Coronary artery (tissue), 2 donors: ENCODE results near the gene YPEL3.

ENCODE experiments used
- DNase-seq: peaks from one replicate; pipeline ENCODE4 v3.0.0-alpha.2; 2017; ENCODE audit warnings: low spot score
- H3K27ac ChIP-seq, 2 donors: fragments of 200-600 bp; sonication (generic); one replicate each; pipeline ENCODE4 v1.5.1; 2016 to 2019
- H3K4me3 ChIP-seq: fragments of 200-600 bp; sonication (generic); 2 replicates; pipeline ENCODE4 v1.5.1; 2016; ENCODE audit warnings: mild to moderate bottlenecking, moderate library complexity
- TF ChIP-seq, protein P1 (sequence below): fragments of 200-600 bp; sonication (generic); IDR thresholded peaks from one replicate; pipeline ENCODE4 v1.5.1; 2019; ENCODE audit warnings: antibody characterized with exemption

YPEL3 gene

DNA sequence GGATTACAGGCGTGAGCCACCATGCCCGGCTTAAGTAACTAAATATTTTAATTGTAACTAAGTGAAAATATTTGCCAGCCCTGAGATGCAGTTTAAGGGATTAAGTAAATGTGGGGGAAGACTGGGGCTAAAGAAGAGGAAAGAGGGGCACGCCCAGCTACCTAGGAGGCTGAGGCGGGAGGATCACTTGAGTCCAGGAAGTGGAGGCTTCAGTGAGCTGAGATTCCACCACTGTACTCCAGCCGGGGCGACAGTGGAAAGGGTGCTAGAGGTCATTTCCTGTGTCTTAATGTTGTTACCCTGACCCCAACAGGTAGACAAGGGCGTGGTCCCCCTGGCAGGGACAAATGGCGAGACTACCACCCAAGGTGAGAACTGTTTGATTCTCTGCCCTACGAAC is 27.7 kb downstream of the YPEL3 start:
- no peak for DNase-seq
- TF ChIP-seq, protein P1, sequence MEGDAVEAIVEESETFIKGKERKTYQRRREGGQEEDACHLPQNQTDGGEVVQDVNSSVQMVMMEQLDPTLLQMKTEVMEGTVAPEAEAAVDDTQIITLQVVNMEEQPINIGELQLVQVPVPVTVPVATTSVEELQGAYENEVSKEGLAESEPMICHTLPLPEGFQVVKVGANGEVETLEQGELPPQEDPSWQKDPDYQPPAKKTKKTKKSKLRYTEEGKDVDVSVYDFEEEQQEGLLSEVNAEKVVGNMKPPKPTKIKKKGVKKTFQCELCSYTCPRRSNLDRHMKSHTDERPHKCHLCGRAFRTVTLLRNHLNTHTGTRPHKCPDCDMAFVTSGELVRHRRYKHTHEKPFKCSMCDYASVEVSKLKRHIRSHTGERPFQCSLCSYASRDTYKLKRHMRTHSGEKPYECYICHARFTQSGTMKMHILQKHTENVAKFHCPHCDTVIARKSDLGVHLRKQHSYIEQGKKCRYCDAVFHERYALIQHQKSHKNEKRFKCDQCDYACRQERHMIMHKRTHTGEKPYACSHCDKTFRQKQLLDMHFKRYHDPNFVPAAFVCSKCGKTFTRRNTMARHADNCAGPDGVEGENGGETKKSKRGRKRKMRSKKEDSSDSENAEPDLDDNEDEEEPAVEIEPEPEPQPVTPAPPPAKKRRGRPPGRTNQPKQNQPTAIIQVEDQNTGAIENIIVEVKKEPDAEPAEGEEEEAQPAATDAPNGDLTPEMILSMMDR: no peak
- H3K4me3 ChIP-seq: no peak overlapping the region
- peak overlapping the region in 1 of 2 donors; percentile 54 for H3K27ac ChIP-seq

DNA sequence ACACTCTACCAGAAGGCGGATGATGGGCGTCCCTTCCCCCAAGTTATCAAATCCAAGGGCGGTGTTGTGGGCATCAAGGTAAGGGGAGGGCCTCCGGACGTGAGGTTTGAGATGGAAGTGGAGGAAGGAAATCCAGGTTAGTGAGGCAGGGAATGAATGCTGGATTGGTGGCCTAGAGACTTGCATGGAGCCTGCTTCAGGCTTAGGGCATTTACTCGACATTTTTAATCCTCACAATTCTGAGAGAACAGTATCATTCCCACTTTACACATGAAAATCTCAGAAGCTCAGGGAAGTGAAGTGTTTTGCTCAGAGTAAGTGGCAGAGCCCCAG is 28.5 kb downstream of the YPEL3 start:
- TF ChIP-seq, protein P1: no peak
- Histone ChIP-seq H3K4me3 (peak overlapping the region; percentile 80), H3K27ac (peak overlapping the region; percentile 99 to 100)
- no peak for DNase-seq

- peak overlapping the region; percentile 80 for H3K4me3 ChIP-seq
- TF ChIP-seq, protein P1: no peak
- peak overlapping the region; percentile 99 to 100 for H3K27ac ChIP-seq
- no peak for DNase-seq
Observed at GRCh38 chr16:30066761-30067583, 29.0 kb downstream of the YPEL3 start.

- Histone ChIP-seq H3K4me3 (peak overlapping the region; percentile 80), H3K27ac (peak overlapping the region; percentile 99 to 100)
- no peak for DNase-seq
- TF ChIP-seq, protein P1: no peak
Observed at GRCh38 chr16:30065943-30066760, 29.9 kb downstream of the YPEL3 start.

DNA sequence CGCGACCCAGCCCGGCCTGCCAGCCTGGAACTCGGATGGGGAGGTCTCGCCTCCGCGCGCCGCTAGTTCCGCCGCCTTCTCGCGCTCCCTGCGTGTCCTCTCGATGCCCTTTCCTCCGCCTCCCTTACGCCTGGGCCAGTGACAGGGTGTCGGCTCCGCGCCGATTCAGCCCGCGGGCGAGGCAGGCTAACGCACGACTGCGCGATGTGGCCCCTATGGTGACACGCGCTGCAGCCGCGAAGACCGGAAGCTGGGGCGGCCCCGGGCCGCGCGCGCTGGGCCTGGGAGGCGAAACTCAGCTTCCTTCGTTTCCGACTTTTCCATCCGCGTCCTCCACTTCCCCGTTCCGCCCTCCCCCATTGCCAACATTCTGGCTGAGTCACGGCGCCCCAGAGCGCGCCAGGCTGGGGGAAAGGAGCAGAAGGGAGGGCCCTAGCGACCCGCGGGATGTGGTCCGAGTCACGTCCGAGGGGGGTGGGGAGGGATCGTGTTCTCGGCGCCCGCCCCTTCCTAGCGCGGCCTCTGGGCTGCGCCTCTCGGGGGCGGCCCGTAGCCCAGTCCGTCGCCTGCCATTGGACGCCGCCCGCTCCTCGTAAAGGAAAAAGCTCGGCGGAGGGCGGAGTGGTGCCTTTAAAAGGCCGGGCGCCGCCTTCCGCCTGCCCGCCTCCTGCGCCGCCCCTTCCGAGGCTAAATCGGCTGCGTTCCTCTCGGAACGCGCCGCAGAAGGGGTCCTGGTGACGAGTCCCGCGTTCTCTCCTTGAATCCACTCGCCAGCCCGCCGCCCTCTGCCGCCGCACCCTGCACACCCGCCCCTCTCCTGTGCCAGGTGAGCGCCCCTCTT is 30.7 kb downstream of the YPEL3 start, which contains the start of gene ALDOA:
TSS of gene ALDOA (plus strand) at position 659 of the 841 bp plus-strand sequence. CDS start 1,138 bp downstream, outside the sequence.
- Histone ChIP-seq H3K27ac (peak within 1 kb of the TSS; percentile 99 to 100), H3K4me3 (peak within 1 kb of the TSS; percentile 80)
- peak; percentile 99 for DNase-seq
- TF ChIP-seq, protein P1: no peak

GRCh38 chr16:30064729-30065101 is 31.3 kb downstream of the YPEL3 start:
- DNase-seq: no peak

More at GRCh38 chr16:30064729-30065101, 31.3 kb downstream of the YPEL3 start:
- peak overlapping the region; percentile 99 to 100 for H3K27ac ChIP-seq
- TF ChIP-seq, protein P1: no peak
- peak overlapping the region; percentile 80 for H3K4me3 ChIP-seq
